ENCODE data around the gene THSD4. TPM values are rescaled to one million over a fixed set of nuclear protein-coding genes. Genes with fewer than 3 reads are reported as not detected.

Gene THSD4
- total RNA-seq, 2 experiments from 2014 or later: not detected

GRCh38 chr15:71186267-71186666, 71.0 kb downstream of the THSD4 start:
- Histone ChIP-seq H3K27ac (ENCODE audit: low read depth, low read length, poor library complexity, severe bottlenecking) (no peak overlapping the region), H3K4me2 (ENCODE audit: low read length) (no peak overlapping the region), H2AFZ (ENCODE audit: low read length) (no peak overlapping the region), H3K9me3 (ENCODE audit: low read length) (no peaks in the 10 kb centered on the region), H4K20me1 (ENCODE audit: insufficient read depth, low read length) (no peaks in the 10 kb centered on the region), H3K4me1 (ENCODE audit: insufficient read depth, low read length, poor library complexity, severe bottlenecking) (no peaks in the 10 kb centered on the region), H3K36me3 (ENCODE audit: insufficient read depth, low read length) (no peaks in the 10 kb centered on the region), H3K9me2 (ENCODE audit: insufficient read depth, low read length) (no peaks in the 10 kb centered on the region), H3K79me2 (ENCODE audit: insufficient read depth, low read depth, low read length) (no peaks in the 10 kb centered on the region), H3K4me3 (ENCODE audit: low read depth, low read length, poor library complexity, severe bottlenecking) (no peak overlapping the region)
- no peak for DNase-seq (ENCODE audit: low spot score)
- ChIA-PET CTCF (ENCODE audit: unreplicated experiment) (no interaction called here), POLR2A (no interaction called here)
- BruUV-seq (replicated peaks): no TSS peak
- no peak for TF ChIP-seq EZH2phosphoT487 (IDR thresholded peaks at IDR 0.05; ENCODE audit: borderline replicate concordance, low read depth, low read length)
- no peak for TF ChIP-seq CTCF (conservative IDR thresholded peaks at IDR 0.05; ENCODE audit: low read length)
- intact Hi-C loops (cut with micrococcal nuclease; ENCODE audit: unreplicated experiment): no loop called here

- Histone ChIP-seq H2AFZ (ENCODE audit: low read length) (no peak overlapping the region), H3K4me2 (ENCODE audit: low read length) (no peak overlapping the region), H3K4me1 (ENCODE audit: insufficient read depth, low read length, poor library complexity, severe bottlenecking) (no peaks in the 10 kb centered on the region), H3K4me3 (ENCODE audit: low read depth, low read length, poor library complexity, severe bottlenecking) (no peak overlapping the region), H3K9me2 (ENCODE audit: insufficient read depth, low read length) (no peaks in the 10 kb centered on the region), H3K9me3 (ENCODE audit: low read length) (no peaks in the 10 kb centered on the region), H3K36me3 (ENCODE audit: insufficient read depth, low read length) (no peaks in the 10 kb centered on the region), H3K79me2 (ENCODE audit: insufficient read depth, low read depth, low read length) (no peaks in the 10 kb centered on the region), H3K27ac (ENCODE audit: low read depth, low read length, poor library complexity, severe bottlenecking) (no peak overlapping the region), H4K20me1 (ENCODE audit: insufficient read depth, low read length) (no peaks in the 10 kb centered on the region)
- no peak for DNase-seq (ENCODE audit: low spot score)
- POLR2A ChIA-PET: no interaction called here
- intact Hi-C loops (cut with micrococcal nuclease; ENCODE audit: unreplicated experiment): no loop called here
- TF ChIP-seq EZH2phosphoT487 (IDR thresholded peaks at IDR 0.05; ENCODE audit: borderline replicate concordance, low read depth, low read length): no peak
- no peak for TF ChIP-seq CTCF (conservative IDR thresholded peaks at IDR 0.05; ENCODE audit: low read length)
- CTCF ChIA-PET (ENCODE audit: unreplicated experiment): no interaction called here
- BruUV-seq (replicated peaks): no TSS peak
Observed at GRCh38 chr15:71187078-71187477, 71.8 kb downstream of the THSD4 start.

- Histone ChIP-seq H3K9me3 (ENCODE audit: low read length) (no peaks in the 10 kb centered on the region), H3K4me3 (ENCODE audit: low read depth, low read length, poor library complexity, severe bottlenecking) (no peak overlapping the region), H3K4me2 (ENCODE audit: low read length) (no peak overlapping the region), H3K9me2 (ENCODE audit: insufficient read depth, low read length) (no peaks in the 10 kb centered on the region), H4K20me1 (ENCODE audit: insufficient read depth, low read length) (no peaks in the 10 kb centered on the region), H3K27ac (ENCODE audit: low read depth, low read length, poor library complexity, severe bottlenecking) (no peak overlapping the region), H2AFZ (ENCODE audit: low read length) (no peak overlapping the region), H3K36me3 (ENCODE audit: insufficient read depth, low read length) (no peaks in the 10 kb centered on the region), H3K79me2 (ENCODE audit: insufficient read depth, low read depth, low read length) (no peaks in the 10 kb centered on the region), H3K4me1 (ENCODE audit: insufficient read depth, low read length, poor library complexity, severe bottlenecking) (no peaks in the 10 kb centered on the region)
- TF ChIP-seq CTCF (conservative IDR thresholded peaks at IDR 0.05; ENCODE audit: low read length) (no peak), EZH2phosphoT487 (IDR thresholded peaks at IDR 0.05; ENCODE audit: borderline replicate concordance, low read depth, low read length) (no peak)
- CTCF ChIA-PET (ENCODE audit: unreplicated experiment): no interaction called here
- intact Hi-C loops (cut with micrococcal nuclease; ENCODE audit: unreplicated experiment): no loop called here
- DNase-seq (ENCODE audit: low spot score): no peak
- BruUV-seq (replicated peaks): no TSS peak
- POLR2A ChIA-PET: no interaction called here
Observed at GRCh38 chr15:71187526-71187925, 72.3 kb downstream of the THSD4 start.
